Stimulated activated CD4-positive, alpha-beta T cell treated with anti-CD3 and anti-CD28 coated beads, TNF-alpha, amount 100 ng/mL, for 24 hours (primary cell): Measurements from ENCODE around the gene MKRN2.
"Not testable (repeated sequence)": the region's sequence is repeated elsewhere in the genome, so short reads cannot be mapped to it uniquely, and the experiment has no call there.

Experiments used
- DNase-seq, 3 experiments: peaks; one replicate each; pipeline ENCODE4 v3.0.0-alpha.2; 2020; ENCODE audit warnings: low read depth in 3 of 3

Gene MKRN2

GRCh38 chr3:12556690-12557472 lies at the start of gene MKRN2:
Gene MKRN2, plus strand, starts transcription at chr3:12557087. Its CDS starts 64 bp downstream, at chr3:12557151.
- DNase-seq, result peak; percentile 72 to 83 (median 81)

DNA sequence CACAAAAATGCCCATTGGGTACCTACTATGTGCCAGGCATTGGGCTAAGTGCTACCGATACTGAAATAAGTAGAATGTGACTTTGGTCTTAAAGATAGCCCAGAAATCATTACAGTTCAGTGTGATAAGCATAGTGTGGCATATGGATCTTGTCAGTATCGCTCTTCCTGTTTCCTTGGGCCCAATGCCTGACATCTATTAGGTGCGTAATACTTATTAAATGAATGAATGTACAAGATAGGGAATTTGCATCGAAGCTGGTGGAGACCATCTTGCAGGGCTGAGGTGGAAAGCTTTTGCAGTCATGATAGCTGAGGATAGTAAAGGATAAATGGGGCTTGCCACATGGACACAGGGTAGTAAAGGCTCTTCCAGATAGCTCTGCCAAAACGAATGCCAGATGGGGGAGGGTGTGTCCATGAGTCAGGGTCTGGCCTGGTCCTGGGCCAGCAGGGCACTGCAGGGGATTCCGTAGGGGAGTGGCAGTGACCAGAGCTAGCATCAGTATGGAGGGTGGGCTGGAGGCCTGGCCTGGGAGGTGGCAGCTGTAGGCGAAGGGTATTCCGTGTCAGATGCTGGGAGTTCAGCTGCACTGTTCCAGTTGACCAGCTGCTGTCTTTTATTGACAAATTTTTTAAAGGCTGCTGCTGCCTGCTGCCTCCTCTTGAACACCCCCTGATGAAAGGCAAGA lies 49.2 kb upstream of the MKRN2 start:
- DNase-seq, result no peak

GRCh38 chr3:12508291-12508700 lies 48.6 kb upstream of the MKRN2 start:
- no peak for DNase-seq

GRCh38 chr3:12509466-12509865 lies 47.4 kb upstream of the MKRN2 start:
- DNase-seq, result no peak

- DNase-seq, result no peak
These were observed 44.3 kb upstream of the MKRN2 start for GRCh38 chr3:12512534-12513118.

GRCh38 chr3:12513694-12514446 lies 43.0 kb upstream of the MKRN2 start:
- no peak for DNase-seq

- DNase-seq, result no peak
These were observed 41.3 kb upstream of the MKRN2 start for GRCh38 chr3:12515631-12516030.

DNA sequence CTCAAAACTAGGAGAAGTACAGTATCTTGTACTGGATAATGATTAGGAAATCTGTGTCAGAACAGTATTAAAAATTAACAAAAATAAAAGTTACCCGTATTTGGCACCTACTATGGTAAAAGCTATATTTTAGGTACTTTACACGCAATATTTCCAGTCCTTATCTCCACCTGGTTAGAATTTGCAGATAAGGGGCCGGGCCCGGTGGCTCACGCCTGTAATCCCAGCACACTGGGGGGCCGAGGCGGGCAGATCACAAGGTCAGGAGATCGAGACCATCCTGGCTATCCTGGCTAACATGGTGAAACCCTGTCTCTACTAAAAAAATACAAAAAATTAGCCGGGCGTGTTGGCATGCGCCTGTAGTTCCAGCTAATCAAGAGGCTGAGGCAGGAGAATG lies 40.0 kb upstream of the MKRN2 start:
- no peak for DNase-seq

GRCh38 chr3:12518261-12519028 lies 38.4 kb upstream of the MKRN2 start:
- no peak for DNase-seq

- no peak for DNase-seq
These were observed 35.9 kb upstream of the MKRN2 start for GRCh38 chr3:12521010-12521409.

GRCh38 chr3:12522721-12523120 lies 34.2 kb upstream of the MKRN2 start:
- no peak for DNase-seq

DNA sequence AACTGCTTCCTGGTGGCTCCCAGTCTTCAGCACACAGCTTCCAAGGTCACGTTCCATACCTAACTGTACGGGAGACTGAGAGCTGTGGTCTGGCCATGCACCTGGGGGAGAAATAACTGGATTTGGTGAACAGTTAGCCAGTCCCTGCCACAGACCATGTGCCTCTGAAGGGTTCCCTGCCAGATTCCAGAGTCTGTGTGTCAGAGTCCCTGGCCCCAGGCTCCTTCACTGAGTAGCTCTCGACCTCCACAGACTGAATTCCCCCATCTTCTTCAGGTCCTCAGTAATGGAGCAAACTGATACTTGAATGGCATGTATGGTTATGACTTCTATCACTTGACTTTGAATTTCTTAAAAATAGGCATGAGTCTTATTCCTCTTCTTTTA lies 29.1 kb upstream of the MKRN2 start:
- no peak for DNase-seq

DNA sequence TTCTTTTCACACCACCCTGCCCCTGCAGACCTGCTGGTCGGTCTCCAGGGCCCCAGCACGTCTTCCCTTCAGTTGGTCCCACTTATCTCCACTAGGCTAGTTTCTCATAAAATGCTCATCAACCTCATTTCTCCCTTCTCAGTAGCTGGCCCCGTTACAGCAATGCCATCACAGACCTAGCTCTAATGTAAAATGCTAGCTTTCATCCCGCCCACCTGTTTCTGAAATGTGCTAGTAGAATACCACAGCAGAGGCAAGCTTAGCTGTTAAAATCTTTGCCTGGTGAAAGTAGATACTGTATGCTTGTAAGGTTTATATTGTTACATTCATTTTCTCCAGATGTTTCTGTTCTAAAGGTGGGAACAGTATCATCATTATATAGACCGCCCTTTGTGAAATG lies 24.7 kb upstream of the MKRN2 start:
- DNase-seq, result no peak

- no peak for DNase-seq
These were observed 20.5 kb upstream of the MKRN2 start for GRCh38 chr3:12536423-12536822.

GRCh38 chr3:12541625-12542024 lies 15.3 kb upstream of the MKRN2 start:
- DNase-seq, result no peak

DNA sequence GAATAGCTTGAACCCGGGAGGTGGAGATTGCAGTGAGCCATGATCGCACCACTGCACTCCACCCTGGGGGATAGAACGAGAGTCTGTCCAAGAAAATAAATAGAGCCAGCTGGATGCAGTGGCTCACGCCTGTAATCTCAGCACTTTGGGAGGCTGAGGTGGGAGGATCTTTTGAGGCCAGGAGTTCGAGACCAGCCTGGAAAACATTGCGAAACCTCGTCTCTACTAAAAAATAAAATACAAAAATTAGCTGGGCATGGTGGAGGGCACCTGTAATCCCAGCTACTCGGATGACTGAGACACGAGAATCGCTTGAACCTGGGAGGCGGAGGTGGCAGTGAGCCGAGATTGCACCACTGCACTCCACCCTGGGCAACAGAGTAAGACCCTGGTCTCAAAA lies 13.4 kb upstream of the MKRN2 start:
- not testable (repeated sequence) for DNase-seq

- no peak for DNase-seq
These were observed 12.0 kb upstream of the MKRN2 start for GRCh38 chr3:12544652-12545472.

- no peak for DNase-seq
These were observed 11.5 kb upstream of the MKRN2 start, which contains the start of gene MKRN2OS for GRCh38 chr3:12545473-12545791. Gene MKRN2OS, minus strand, starts transcription at chr3:12545499. Its CDS starts 35 bp downstream, at chr3:12545464.

DNA sequence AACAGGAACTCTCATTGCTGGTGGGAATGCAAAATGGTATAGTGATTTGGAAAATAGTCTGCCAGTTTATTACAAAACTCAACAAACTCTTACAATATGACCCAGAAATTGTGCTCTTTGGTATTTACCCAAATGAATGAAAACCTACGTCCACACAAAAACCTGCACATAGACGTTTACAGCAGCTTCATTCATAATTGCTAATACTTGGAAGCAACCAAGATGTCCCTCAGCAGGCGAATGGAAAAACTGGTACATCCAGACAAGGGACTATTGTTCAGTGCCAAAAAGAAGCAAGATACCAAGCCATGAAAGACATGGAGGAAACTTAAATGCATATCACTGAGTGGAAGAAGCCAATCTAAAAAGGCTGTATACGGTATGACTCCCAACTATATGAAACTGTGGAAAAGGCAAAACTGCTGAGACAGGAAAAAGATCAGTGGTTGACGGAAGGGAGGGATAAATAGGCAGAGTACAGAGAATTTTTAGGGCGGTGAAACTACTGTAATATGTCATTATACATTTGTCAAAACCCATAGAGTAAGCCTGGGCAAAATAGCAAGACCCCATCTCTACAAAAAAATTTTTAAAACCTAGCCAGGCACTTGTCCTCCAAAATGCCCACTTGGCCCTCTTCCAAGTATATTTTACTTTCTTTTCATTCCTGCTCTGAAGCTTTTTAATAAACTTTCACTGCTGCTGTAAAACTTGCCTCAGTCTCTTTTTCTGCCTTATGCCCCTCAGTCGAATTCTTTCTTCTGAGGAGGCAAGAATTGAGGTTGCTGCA lies 6.7 kb upstream of the MKRN2 start:
- DNase-seq, result no peak

GRCh38 chr3:12553921-12554391 lies 2.9 kb upstream of the MKRN2 start:
- no peak for DNase-seq
